DND-41 (cell line): ENCODE measurements around the gene MRGPRX2.

Source experiments
- ATAC-seq: fragments of 200-7000 bp; cut with Tn5 transposase; 3 replicates; pipeline ENCODE4 v1.9.1; 2021; ENCODE audit warnings: low read depth; ENCODE audit not compliant: insufficient read depth
- DNase-seq: peaks from one replicate; pipeline ENCODE4 v3.0.0-alpha.2; 2020
- H2AFZ ChIP-seq: 2 replicates; pipeline ENCODE4 v1.6.0; 2012; ENCODE audit warnings: low read depth, low read length
- H3K27ac ChIP-seq: 2 replicates; pipeline ENCODE4 v1.5.1; 2012; ENCODE audit warnings: low read length, inconsistent platforms
- H3K27me3 ChIP-seq: fragments of 200-600 bp; sonication (generic); 2 replicates; pipeline ENCODE4 v1.6.0; 2012; ENCODE audit warnings: low read length, mild to moderate bottlenecking, inconsistent platforms; ENCODE audit not compliant: insufficient read depth, poor library complexity
- H3K36me3 ChIP-seq: 2 replicates; pipeline ENCODE4 v1.5.1; 2012; ENCODE audit warnings: low read length, inconsistent platforms; ENCODE audit not compliant: insufficient read depth
- H3K4me1 ChIP-seq: 2 replicates; pipeline ENCODE4 v1.5.1; 2012; ENCODE audit warnings: mild to moderate bottlenecking, low read length; ENCODE audit not compliant: insufficient read depth
- H3K4me2 ChIP-seq: 2 replicates; pipeline ENCODE4 v1.6.0; 2012; ENCODE audit warnings: mild to moderate bottlenecking, moderate library complexity, low read length, inconsistent platforms; ENCODE audit not compliant: insufficient read depth
- H3K4me3 ChIP-seq, 2 experiments: fragments of 200-600 bp in 1 of 2; shearing (Covaris generic) in 1 of 2; 2 replicates each; pipeline ENCODE4 v1.5.1; 2012 to 2016; ENCODE audit warnings: inconsistent platforms in 2 of 2, low read length in 2 of 2, mild to moderate bottlenecking in 2 of 2, low read depth in 1 of 2, moderate library complexity in 1 of 2
- H3K79me2 ChIP-seq: 2 replicates; pipeline ENCODE4 v1.6.0; 2012; ENCODE audit warnings: low read length, inconsistent platforms; ENCODE audit not compliant: insufficient read depth
- H3K9ac ChIP-seq: 2 replicates; pipeline ENCODE4 v1.6.0; 2012; ENCODE audit warnings: low read depth, mild to moderate bottlenecking, inconsistent platforms, low read length, moderate library complexity
- H3K9me3 ChIP-seq: 2 replicates; pipeline ENCODE4 v1.5.1; 2012; ENCODE audit warnings: low read length, moderate library complexity, mild to moderate bottlenecking, inconsistent platforms; ENCODE audit not compliant: insufficient read depth, severe bottlenecking
- H4K20me1 ChIP-seq: 2 replicates; pipeline ENCODE4 v1.6.0; 2012; ENCODE audit warnings: low read length; ENCODE audit not compliant: insufficient read depth
- EZH2 ChIP-seq: IDR thresholded peaks from 3 replicates; pipeline ENCODE4 v1.6.1; 2012; ENCODE audit warnings: borderline replicate concordance, low read depth, mild to moderate bottlenecking, moderate library complexity, low read length, inconsistent platforms; ENCODE audit not compliant: severe bottlenecking
- TF ChIP-seq, protein P1 (sequence below): IDR thresholded peaks from 2 replicates; pipeline ENCODE4 v1.5.1; 2012; ENCODE audit warnings: borderline replicate concordance, low read length, moderate library complexity, mild to moderate bottlenecking; ENCODE audit not compliant: poor library complexity, severe bottlenecking; ENCODE audit errors: extremely low read depth

The MRGPRX2 gene

DNA sequence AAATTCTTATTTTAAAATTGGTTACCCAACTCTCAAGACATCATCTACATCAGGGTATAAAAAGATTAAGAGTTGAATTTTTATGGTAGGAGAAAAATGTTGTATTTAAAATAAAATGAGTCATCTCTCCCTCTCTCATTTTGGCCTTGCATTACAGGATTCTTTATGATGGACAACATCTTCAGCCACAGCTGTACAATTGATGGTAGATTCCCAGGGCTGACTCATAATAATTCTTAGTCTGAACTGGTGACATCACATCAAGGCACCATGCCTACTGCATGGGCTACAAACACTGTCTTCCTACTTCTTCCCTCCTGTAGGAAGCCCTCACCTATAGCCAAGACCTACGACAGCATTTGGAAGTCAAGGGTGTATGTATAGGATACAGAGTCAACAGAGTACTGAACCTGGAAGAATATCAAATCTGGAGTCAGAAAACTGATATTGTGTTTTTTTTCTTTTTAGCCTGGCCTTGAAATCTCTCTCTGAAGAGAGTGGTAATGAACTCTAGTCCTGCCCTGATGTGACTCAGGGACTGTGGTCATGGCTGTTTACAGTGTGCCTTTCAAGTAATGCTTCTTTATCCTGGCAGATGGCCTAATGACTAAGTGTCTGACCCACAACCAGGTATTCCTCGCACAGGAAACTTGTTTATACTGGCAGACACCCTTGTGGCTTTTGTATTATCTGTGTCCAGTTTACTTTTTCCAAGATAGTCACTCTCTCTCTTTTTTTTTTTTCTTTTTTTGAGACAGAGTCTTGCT, 32.5 kb downstream of the MRGPRX2 start:
- no peaks in the 10 kb centered on the region for H3K4me1 ChIP-seq
- H3K9ac ChIP-seq, result no peak overlapping the region
- no peak overlapping the region for H3K27ac ChIP-seq
- no peak overlapping the region for H2AFZ ChIP-seq
- no peaks in the 10 kb centered on the region for H3K27me3 ChIP-seq
- ATAC-seq (no peak), DNase-seq (no peak)
- no peaks in the 10 kb centered on the region for H3K9me3 ChIP-seq
- H3K79me2 ChIP-seq, result no peaks in the 10 kb centered on the region
- no peaks in the 10 kb centered on the region for H4K20me1 ChIP-seq
- no peaks in the 10 kb centered on the region for H3K36me3 ChIP-seq
- H3K4me3 ChIP-seq, result no peak overlapping the region
- TF ChIP-seq, protein P1, sequence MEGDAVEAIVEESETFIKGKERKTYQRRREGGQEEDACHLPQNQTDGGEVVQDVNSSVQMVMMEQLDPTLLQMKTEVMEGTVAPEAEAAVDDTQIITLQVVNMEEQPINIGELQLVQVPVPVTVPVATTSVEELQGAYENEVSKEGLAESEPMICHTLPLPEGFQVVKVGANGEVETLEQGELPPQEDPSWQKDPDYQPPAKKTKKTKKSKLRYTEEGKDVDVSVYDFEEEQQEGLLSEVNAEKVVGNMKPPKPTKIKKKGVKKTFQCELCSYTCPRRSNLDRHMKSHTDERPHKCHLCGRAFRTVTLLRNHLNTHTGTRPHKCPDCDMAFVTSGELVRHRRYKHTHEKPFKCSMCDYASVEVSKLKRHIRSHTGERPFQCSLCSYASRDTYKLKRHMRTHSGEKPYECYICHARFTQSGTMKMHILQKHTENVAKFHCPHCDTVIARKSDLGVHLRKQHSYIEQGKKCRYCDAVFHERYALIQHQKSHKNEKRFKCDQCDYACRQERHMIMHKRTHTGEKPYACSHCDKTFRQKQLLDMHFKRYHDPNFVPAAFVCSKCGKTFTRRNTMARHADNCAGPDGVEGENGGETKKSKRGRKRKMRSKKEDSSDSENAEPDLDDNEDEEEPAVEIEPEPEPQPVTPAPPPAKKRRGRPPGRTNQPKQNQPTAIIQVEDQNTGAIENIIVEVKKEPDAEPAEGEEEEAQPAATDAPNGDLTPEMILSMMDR, result no peak
- no peak for TF ChIP-seq EZH2
- H3K4me2 ChIP-seq, result no peak overlapping the region

DNA sequence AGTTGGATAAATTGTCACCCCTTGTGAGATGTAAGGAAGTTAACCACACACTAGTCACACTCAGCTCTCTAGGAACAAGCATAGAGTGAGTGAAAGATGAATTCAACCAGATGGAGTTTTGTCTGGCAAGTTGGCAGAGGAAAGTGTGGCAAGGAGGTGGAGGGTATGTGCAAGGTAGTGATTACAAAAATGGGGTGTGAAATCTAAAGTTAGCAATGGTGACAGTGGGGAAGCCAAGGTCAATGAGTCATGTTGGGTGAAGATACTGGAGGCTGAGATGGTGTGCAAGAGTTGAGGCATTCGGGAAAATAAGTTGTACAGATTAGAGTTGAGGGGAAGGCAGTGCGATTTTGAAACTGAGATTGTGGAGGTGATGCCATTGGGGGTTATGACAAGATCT, 33.7 kb downstream of the MRGPRX2 start:
- no peak overlapping the region for H3K27ac ChIP-seq
- no peak overlapping the region for H3K4me3 ChIP-seq
- H3K9ac ChIP-seq, result no peak overlapping the region
- no peaks in the 10 kb centered on the region for H3K27me3 ChIP-seq
- ATAC-seq, result no peak
- no peak for TF ChIP-seq EZH2
- TF ChIP-seq, protein P1, result no peak
- no peaks in the 10 kb centered on the region for H3K79me2 ChIP-seq
- H2AFZ ChIP-seq, result no peak overlapping the region
- H3K9me3 ChIP-seq, result no peaks in the 10 kb centered on the region
- no peaks in the 10 kb centered on the region for H4K20me1 ChIP-seq
- no peaks in the 10 kb centered on the region for H3K4me1 ChIP-seq
- H3K36me3 ChIP-seq, result no peaks in the 10 kb centered on the region
- H3K4me2 ChIP-seq, result no peak overlapping the region
- no peak for DNase-seq

DNA sequence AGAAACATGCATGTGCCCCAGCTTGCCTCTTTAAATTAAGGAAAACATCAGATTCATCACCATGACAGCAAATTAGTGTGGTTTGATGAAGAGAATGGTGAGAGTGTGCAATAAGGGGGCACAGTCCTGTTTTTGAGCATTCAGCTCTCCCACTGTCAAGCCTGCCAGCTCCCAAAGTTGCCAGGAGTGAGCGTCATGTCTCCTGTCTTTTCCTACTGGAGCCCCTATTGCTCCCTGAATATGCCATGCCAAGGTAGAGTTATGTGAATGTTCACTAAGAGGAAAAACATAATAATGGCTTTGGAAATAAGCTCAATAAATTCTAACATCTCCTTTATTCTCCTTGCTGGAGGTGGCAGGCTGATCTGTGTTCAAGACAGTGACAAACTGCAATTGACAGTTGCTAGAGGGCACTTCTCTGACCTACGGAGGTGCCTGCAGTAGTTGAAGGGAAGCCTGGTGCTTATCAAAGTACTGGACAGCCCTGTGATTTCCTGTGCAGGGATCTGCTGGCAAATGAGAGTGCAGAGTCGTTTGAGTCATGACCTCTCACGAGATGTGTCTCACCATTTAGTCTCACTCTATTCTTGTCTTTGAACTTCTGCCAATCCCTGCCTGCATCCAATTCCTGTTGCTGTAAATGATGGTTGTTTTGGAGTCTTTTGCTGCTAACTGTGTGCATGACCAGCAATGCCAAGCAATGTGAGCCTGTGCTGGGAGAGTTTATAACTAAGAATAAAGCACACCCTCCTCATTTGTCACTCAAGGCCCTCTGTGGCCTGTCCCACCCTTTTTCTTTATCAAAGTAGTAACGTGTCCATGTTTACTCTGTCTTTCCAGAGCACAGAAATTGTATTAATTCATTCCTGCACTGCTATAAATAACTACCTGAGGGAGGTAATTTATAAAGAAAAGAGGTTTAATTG, 34.8 kb downstream of the MRGPRX2 start:
- Histone ChIP-seq H3K9me3 (no peaks in the 10 kb centered on the region), H4K20me1 (no peaks in the 10 kb centered on the region), H3K27me3 (peaks cover 2% of the 10 kb centered on the region), H3K36me3 (no peaks in the 10 kb centered on the region), H3K4me1 (no peaks in the 10 kb centered on the region), H3K4me3 (no peak overlapping the region), H3K4me2 (no peak overlapping the region), H3K27ac (no peak overlapping the region), H3K9ac (no peak overlapping the region), H2AFZ (no peak overlapping the region), H3K79me2 (no peaks in the 10 kb centered on the region)
- ATAC-seq, result no peak
- DNase-seq, result no peak
- TF ChIP-seq EZH2, result no peak
- TF ChIP-seq, protein P1, result no peak
